Endothelial cell of umbilical vein (primary cell): Measurements from ENCODE around the gene EML1. TPM values are rescaled to one million over a fixed set of nuclear protein-coding genes. Genes with fewer than 3 reads are reported as not detected.

Experiments
- BruUV-seq: library from RNA; stranded (reverse); fragments of 400-500 nt; replicated peaks from 2 replicates; lab custom pipeline; 2021; lab: Mats Ljungman, UMichigan
- CTCF ChIA-PET: fragments of 300-600, 350-600 bp; sonication (Branson Sonifier 250); formaldehyde crosslinking; loops from one replicate; lab custom pipeline; 2021; ENCODE audit warnings: antibody characterized with exemption, inconsistent platforms; lab: Charles Lee
- POLR2A ChIA-PET: fragments of 300-600, 350-600 bp; sonication (Branson Sonifier 250); formaldehyde crosslinking; loops from one replicate; lab custom pipeline; 2021; ENCODE audit warnings: antibody characterized with exemption, inconsistent platforms; lab: Charles Lee
- DNase-seq: peaks from one replicate; pipeline ENCODE4 v3.0.0-alpha.2; 2011; ENCODE audit warnings: low read depth, low spot score
- FAIRE-seq: peaks from 2 replicates; lab custom pipeline; 2011; peaks lifted over from hg19 to GRCh38; lab: Jason Lieb, UNC
- H2AFZ ChIP-seq: 2 replicates; pipeline ENCODE4 v1.6.0; 2012; ENCODE audit warnings: low read depth, low read length, control low read depth, inconsistent platforms
- H3K27ac ChIP-seq: 2 replicates; pipeline ENCODE4 v1.5.1; 2011; ENCODE audit warnings: low read depth, mild to moderate bottlenecking, control low read depth, low read length, moderate library complexity; ENCODE audit not compliant: insufficient read depth
- H3K27me3 ChIP-seq, 2 experiments: 2 replicates each; pipeline versions ENCODE4 v1.6.0 to v1.6.1; 2011; ENCODE audit warnings: low read length in 2 of 2, mixed read lengths in 1 of 2; ENCODE audit not compliant: control insufficient read depth in 2 of 2, insufficient read depth in 2 of 2
- H3K36me3 ChIP-seq, 2 experiments: 2 replicates in 1 of 2; 3 replicates in 1 of 2; pipeline ENCODE4 v1.5.1; 2011; ENCODE audit warnings: low read length in 2 of 2, mild to moderate bottlenecking in 1 of 2, moderate library complexity in 1 of 2; ENCODE audit not compliant: control insufficient read depth in 2 of 2, insufficient read depth in 2 of 2; ENCODE audit errors: extremely low read depth in 1 of 2
- H3K4me1 ChIP-seq: 3 replicates; pipeline ENCODE4 v1.5.1; 2011; ENCODE audit warnings: mild to moderate bottlenecking, low read length; ENCODE audit not compliant: control insufficient read depth, insufficient read depth; ENCODE audit errors: extremely low read depth
- H3K4me2 ChIP-seq: 2 replicates; pipeline ENCODE4 v1.6.1; 2011; ENCODE audit warnings: low read length, control low read depth, mixed read lengths; ENCODE audit not compliant: insufficient read depth
- H3K4me3 ChIP-seq, 3 experiments: fragments of 200-600 bp in 1 of 3; sonication (generic), shearing (Covaris generic) in 1 of 3; replicated peaks in 1 of 3; 2 replicates each; pipeline ENCODE4 v1.5.1; 2011 to 2016; ENCODE audit warnings: control low read depth in 3 of 3, low read length in 3 of 3, mild to moderate bottlenecking in 2 of 3, inconsistent platforms in 1 of 3, low read depth in 1 of 3, moderate library complexity in 1 of 3; ENCODE audit not compliant: insufficient read depth in 1 of 3
- H3K79me2 ChIP-seq: 2 replicates; pipeline ENCODE4 v1.6.0; 2012; ENCODE audit warnings: low read length, inconsistent platforms; ENCODE audit not compliant: control insufficient read depth, insufficient read depth
- H3K9ac ChIP-seq: replicated peaks from 2 replicates; pipeline ENCODE3; 2011; ENCODE audit warnings: low read length, control low read depth; ENCODE audit not compliant: insufficient read depth; ENCODE audit errors: extremely low read depth
- H3K9me1 ChIP-seq: replicated peaks from 3 replicates; pipeline ENCODE4 v1.6.0; 2011; ENCODE audit warnings: mild to moderate bottlenecking, low read length; ENCODE audit not compliant: control insufficient read depth, insufficient read depth; ENCODE audit errors: extremely low read depth
- H3K9me3 ChIP-seq: replicated peaks from 2 replicates; pipeline ENCODE4 v1.5.1; 2012; ENCODE audit warnings: low read length, inconsistent platforms; ENCODE audit not compliant: control insufficient read depth, insufficient read depth
- H4K20me1 ChIP-seq: replicated peaks from 2 replicates; pipeline ENCODE3; 2011; ENCODE audit warnings: mild to moderate bottlenecking, low read length; ENCODE audit not compliant: control insufficient read depth, insufficient read depth; ENCODE audit errors: extremely low read depth
- EZH2 ChIP-seq: IDR thresholded peaks from 2 replicates; pipeline ENCODE4 v1.6.1; 2012; ENCODE audit warnings: borderline replicate concordance, low read depth, mild to moderate bottlenecking, moderate library complexity, low read length, inconsistent platforms; ENCODE audit not compliant: severe bottlenecking
- FOS ChIP-seq: IDR thresholded peaks from 2 replicates; pipeline ENCODE4 v1.6.1; 2011; ENCODE audit warnings: mild to moderate bottlenecking, low read length, moderate library complexity, borderline replicate concordance; ENCODE audit not compliant: insufficient read depth
- GATA2 ChIP-seq: IDR thresholded peaks from 2 replicates; pipeline ENCODE4 v1.7.0; 2011; ENCODE audit warnings: low read depth, mild to moderate bottlenecking, moderate library complexity, mixed read lengths, low read length; ENCODE audit not compliant: insufficient read length, insufficient read depth
- JUN ChIP-seq: IDR thresholded peaks from 2 replicates; pipeline ENCODE4 v1.6.1; 2011; ENCODE audit warnings: borderline replicate concordance, low read depth; ENCODE audit not compliant: insufficient read length, insufficient read depth
- MYC ChIP-seq: IDR thresholded peaks from one replicate; pipeline ENCODE4 v1.6.1; 2011; ENCODE audit warnings: mild to moderate bottlenecking, low read depth, low read length
- POLR2A ChIP-seq: IDR thresholded peaks from 2 replicates; pipeline ENCODE4 v1.6.1; 2012; ENCODE audit warnings: low read depth, mild to moderate bottlenecking, control low read depth, low read length
- POLR2AphosphoS5 ChIP-seq: IDR thresholded peaks from 2 replicates; pipeline ENCODE4 v1.6.1; 2012; ENCODE audit warnings: low read depth, mild to moderate bottlenecking, control low read depth, low read length, moderate library complexity; ENCODE audit not compliant: insufficient read depth
- dilution Hi-C: fragments of 300-500 bp; cut with MboI; formaldehyde crosslinking; loops from one replicate; pipeline ENCODE4 v1.15.0; 2019; ENCODE audit warnings: low sequenced_read_pairs; ENCODE audit not compliant: extremely low pct_ligation_motif_present
- intact Hi-C: fragments of 100-400 bp; cut with micrococcal nuclease; formaldehyde crosslinking; loops from one replicate; pipeline ENCODE4 v1.10.0; 2022
- polyA plus RNA-seq, 4 experiments: library from polyadenylated mRNA; depleted of rRNA in 3 of 4; stranded (reverse) in 3 of 4; unstranded in 1 of 4; fragments of >200 nt; gene quantifications; 2 replicates each; pipeline versions ENCODE4 v1.2.1 to v1.2.3, GENCODE V29; 2011 to 2012; ENCODE audit warnings: missing spikeins in 1 of 4
- total RNA-seq: library from RNA; stranded (reverse); gene quantifications from 2 replicates; pipeline ENCODE4 v1.2.3, GENCODE V29; 2021
- TF ChIP-seq, protein P1 (sequence below), 2 donors: IDR thresholded peaks; 1 replicate in 1 of 2; 2 replicates in 1 of 2; pipeline ENCODE4 v1.5.1; 2011; ENCODE audit warnings: low read length in 2 of 2, mild to moderate bottlenecking in 2 of 2, moderate library complexity in 2 of 2, control low read depth in 1 of 2, inconsistent platforms in 1 of 2, low read depth in 1 of 2; ENCODE audit not compliant: insufficient read depth in 1 of 2; ENCODE audit errors: extremely low read depth in 1 of 2
- TF ChIP-seq, protein P2 (sequence below): IDR thresholded peaks from 2 replicates; pipeline ENCODE4 v1.6.1; 2011; ENCODE audit not compliant: insufficient read depth, insufficient read length

Gene EML1
- total and polyA plus RNA-seq, 2 donors (not counting 3 experiments of a cell fraction or from before 2014, with no cell fraction given), result 22.9 to 33.0 TPM

DNA sequence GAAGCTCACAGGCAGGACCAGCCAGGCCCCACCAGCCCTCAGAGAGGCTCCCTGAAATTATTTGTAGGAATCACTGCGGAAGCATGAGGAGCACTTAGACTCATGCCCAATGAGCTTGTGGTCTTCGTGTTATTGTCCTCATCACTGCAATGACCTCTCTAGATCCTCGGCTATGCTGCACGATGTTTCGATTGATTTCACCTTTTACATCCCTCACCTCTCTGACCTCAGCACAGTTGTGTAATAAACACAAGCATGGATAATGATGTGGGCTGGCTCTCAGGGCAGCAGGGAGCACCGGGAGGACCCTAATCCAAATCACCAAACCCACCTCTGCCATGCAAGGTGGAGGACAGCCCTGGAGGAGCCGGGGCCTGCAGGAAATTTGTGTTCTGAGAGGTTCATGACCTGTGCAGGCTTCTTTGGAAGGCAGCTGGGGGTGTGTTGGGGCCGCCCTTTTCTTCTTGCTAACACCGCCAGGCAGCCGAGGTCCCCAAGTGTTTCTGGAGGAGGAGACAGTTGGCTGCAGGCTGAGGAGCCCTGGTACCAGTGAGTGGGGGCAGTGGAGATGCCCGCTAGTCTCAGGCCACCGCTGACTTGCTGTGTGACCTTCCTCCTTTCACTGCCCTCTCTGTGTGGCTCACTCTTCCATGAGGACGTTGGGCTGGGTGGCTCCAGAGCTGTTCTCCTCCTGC is 29.5 kb upstream of the EML1 start:
- no peak overlapping the region for H3K27ac ChIP-seq
- FAIRE-seq (no peak), DNase-seq (no peak)
- no peaks in the 10 kb centered on the region for H3K79me2 ChIP-seq
- peaks cover 7% of the 10 kb centered on the region for H3K4me1 ChIP-seq
- TF ChIP-seq JUN (no peak), FOS (no peak), EZH2 (no peak), MYC (no peak), POLR2A (no peak), GATA2 (no peak), POLR2AphosphoS5 (no peak)
- TF ChIP-seq, protein P1, sequence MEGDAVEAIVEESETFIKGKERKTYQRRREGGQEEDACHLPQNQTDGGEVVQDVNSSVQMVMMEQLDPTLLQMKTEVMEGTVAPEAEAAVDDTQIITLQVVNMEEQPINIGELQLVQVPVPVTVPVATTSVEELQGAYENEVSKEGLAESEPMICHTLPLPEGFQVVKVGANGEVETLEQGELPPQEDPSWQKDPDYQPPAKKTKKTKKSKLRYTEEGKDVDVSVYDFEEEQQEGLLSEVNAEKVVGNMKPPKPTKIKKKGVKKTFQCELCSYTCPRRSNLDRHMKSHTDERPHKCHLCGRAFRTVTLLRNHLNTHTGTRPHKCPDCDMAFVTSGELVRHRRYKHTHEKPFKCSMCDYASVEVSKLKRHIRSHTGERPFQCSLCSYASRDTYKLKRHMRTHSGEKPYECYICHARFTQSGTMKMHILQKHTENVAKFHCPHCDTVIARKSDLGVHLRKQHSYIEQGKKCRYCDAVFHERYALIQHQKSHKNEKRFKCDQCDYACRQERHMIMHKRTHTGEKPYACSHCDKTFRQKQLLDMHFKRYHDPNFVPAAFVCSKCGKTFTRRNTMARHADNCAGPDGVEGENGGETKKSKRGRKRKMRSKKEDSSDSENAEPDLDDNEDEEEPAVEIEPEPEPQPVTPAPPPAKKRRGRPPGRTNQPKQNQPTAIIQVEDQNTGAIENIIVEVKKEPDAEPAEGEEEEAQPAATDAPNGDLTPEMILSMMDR (IDR thresholded peaks at IDR 0.05; ENCODE audit: extremely low read depth in 1 of 2, insufficient read depth in 1 of 2, low read depth in 1 of 2, low read length in 2 of 2), result no peak
- TF ChIP-seq, protein P2, sequence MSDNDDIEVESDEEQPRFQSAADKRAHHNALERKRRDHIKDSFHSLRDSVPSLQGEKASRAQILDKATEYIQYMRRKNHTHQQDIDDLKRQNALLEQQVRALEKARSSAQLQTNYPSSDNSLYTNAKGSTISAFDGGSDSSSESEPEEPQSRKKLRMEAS, result no peak
- dilution Hi-C loops (no loop called here), intact Hi-C loops (no loop called here)
- no peak overlapping the region for H3K4me3 ChIP-seq
- H3K4me2 ChIP-seq, result no peak overlapping the region
- no TSS peak for BruUV-seq
- H3K27me3 ChIP-seq, result no peaks in the 10 kb centered on the region
- no peak overlapping the region for H2AFZ ChIP-seq
- H3K9me3 ChIP-seq, result no peaks in the 10 kb centered on the region
- POLR2A ChIA-PET, result no interaction called here
- H3K36me3 ChIP-seq, result no peaks in the 10 kb centered on the region
- no peaks in the 10 kb centered on the region for H4K20me1 ChIP-seq
- CTCF ChIA-PET, result interaction anchor here (1.6 kb wide), 1 partner anchor 11 kb away, joined by 4 read pairs; no protein-coding TSS in a partner anchor
- H3K9me1 ChIP-seq, result no peaks in the 10 kb centered on the region
- no peak overlapping the region for H3K9ac ChIP-seq
